ENCODE results near the gene ZNF595.

DNA sequence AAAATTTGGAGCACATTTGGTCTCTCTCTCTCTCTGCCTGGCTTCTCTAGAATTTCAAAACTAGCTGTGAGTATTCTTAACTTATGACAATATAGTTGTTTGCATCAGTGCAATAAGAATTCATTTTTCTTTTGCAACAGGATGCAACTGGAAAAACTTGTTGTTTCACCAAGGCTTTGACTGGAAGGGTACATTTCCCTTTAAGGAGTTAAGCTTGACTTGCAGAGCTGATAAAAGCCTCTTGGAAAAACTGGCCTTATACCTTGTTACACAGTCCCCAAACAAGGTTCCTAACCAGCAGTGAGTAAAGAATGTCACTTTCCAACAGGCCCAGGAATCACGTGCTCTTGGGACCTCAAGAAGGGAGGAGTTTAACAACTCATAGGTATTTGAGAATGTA, 45.3 kb downstream of the ZNF595 start:
- TF ChIP-seq, protein P1, sequence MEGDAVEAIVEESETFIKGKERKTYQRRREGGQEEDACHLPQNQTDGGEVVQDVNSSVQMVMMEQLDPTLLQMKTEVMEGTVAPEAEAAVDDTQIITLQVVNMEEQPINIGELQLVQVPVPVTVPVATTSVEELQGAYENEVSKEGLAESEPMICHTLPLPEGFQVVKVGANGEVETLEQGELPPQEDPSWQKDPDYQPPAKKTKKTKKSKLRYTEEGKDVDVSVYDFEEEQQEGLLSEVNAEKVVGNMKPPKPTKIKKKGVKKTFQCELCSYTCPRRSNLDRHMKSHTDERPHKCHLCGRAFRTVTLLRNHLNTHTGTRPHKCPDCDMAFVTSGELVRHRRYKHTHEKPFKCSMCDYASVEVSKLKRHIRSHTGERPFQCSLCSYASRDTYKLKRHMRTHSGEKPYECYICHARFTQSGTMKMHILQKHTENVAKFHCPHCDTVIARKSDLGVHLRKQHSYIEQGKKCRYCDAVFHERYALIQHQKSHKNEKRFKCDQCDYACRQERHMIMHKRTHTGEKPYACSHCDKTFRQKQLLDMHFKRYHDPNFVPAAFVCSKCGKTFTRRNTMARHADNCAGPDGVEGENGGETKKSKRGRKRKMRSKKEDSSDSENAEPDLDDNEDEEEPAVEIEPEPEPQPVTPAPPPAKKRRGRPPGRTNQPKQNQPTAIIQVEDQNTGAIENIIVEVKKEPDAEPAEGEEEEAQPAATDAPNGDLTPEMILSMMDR (IDR thresholded peaks at IDR 0.05), result no peak
- no peak for TF ChIP-seq EZH2 (IDR thresholded peaks at IDR 0.05; ENCODE audit: borderline replicate concordance, insufficient read depth, low read depth, low read length, poor library complexity, severe bottlenecking)
